HG03558 (cell line): ENCODE results near the gene ALPI.

ENCODE experiments used
- ATAC-seq: cut with Tn5 transposase; IDR thresholded peaks from one replicate; pipeline ENCODE4 v1.9.1; 2021; ENCODE audit warnings: moderate number of reproducible peaks; ENCODE audit not compliant: unreplicated experiment; ENCODE audit errors: extremely low read depth

The ALPI gene

DNA sequence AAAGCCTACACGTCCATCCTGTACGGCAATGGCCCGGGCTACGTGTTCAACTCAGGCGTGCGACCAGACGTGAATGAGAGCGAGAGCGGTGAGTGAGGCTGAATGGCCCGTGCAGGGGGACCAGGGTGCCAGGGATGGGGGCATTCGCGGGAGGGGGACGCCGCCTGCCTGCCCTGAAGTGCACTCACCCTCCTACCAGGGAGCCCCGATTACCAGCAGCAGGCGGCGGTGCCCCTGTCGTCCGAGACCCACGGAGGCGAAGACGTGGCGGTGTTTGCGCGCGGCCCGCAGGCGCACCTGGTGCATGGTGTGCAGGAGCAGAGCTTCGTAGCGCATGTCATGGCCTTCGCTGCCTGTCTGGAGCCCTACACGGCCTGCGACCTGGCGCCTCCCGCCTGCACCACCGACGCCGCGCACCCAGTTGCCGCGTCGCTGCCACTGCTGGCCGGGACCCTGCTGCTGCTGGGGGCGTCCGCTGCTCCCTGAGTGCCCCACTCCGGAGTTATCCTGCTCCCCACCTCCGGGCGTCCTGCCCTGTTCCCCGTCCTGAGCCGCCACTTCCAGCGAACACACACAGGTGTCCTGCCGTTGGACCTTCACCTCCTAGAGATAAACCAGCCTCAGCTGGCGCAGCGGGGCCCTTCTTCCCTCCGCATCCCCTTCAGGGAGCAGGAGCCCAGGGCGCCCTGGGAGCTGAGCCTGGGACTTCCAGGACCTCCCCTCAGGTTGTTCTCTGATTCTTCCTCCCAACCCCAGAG is 2.9 kb downstream of the ALPI start:
- ATAC-seq: no peak

DNA sequence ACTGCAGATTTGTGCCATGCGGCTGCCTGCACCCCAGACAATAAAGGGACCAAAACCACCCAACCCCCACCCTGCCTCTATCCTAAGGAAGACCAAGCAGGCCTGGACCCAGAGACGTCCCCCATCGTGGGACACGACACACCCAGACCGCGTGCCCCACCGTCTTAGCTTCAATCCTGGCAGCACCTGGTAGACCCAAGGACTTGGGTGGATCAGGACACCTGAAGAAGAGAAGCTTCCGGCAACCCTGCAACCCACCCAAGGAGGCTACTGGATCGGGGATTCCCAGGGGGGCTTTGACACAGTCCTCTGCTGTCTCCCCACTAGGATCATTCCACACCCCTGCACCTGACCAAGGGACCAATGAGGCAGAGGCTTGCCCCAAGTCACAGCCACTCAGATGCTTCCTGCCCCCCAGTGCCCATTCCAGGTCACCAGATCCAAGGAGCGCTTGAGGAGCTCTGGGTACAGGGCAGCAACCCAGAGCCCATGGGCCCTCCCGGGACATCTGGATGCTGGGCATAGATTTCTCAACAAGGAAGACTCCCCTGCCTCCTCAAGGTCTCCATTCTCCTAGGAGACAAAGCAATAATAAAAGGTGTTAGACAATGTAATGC is 3.6 kb downstream of the ALPI start:
- no peak for ATAC-seq

DNA sequence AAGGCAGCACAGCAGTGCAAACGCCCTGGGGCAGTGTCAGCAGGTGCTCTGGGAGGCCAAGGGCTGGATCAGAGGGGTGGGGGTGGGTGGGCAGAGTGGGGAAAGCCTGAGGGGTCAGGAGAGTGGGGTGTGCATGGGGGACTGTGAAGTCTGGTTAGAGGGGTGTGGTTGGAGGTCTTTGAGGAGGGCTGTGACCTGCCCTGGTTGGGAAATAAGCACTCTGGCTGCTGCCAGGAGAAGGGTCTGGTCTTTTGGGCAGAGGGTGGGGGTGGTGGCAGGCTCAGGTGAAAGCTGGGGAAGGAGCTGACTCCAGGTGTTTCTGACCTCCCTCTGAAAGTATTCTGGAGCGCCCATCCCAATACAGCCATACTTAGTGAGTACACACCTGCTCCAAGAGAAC is 4.2 kb downstream of the ALPI start:
- no peak for ATAC-seq

DNA sequence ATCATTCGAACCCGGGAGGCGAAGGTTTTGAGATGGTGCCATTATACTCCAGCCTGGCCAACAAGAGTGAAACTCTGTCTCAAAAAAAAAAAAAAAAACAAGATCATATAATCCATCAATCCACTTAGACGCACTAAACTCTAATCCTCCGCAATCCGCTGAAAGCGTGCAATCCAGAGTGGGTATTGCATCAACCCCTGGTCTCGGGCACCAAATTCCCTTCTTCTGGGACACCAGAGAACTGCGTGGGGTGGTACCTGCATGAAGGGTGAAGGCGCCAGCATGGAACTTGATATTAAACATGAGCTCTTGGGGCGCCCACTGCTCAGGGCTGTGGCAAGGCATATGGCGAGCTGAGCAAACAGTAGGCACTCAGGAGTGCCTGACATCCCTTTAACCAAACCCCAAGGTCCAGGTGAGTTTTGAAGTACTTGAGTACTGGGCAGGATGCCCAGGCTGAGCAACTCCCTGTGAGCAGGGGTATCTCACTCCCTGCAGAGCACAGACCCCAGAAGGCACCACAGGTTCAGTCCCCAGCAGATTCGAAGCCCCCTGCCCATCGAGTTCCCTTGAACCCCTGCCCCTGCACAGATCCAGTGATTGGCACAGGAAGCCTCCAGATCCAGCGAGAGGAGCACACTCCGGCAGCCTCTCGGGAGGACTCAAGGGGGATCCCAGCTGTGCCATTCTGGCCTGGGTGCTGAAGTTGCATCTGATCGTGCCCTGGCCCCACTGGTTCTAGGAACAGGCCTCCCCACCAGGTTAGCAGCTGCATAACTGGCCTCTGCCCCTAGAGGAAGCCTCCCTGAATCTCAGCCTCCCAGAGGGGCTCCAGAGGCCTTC is 8.0 kb downstream of the ALPI start:
- ATAC-seq: no peak

DNA sequence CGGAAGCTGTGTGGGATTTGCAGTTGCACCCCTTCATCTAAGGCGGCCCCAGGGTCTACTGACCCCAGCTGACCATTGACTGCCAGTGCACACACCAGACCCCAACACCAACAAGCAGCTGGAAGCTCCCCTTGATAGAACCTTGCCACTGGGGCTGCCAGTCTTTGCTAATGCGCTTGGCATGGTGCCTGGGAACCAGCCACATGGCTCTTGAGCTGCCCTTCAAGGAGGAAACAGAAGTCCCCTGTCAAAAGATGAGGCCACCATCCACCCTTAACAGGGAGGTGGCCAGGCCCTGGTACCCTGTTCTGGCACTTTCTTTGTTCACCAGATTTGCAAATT is 8.6 kb downstream of the ALPI start:
- ATAC-seq: no peak

DNA sequence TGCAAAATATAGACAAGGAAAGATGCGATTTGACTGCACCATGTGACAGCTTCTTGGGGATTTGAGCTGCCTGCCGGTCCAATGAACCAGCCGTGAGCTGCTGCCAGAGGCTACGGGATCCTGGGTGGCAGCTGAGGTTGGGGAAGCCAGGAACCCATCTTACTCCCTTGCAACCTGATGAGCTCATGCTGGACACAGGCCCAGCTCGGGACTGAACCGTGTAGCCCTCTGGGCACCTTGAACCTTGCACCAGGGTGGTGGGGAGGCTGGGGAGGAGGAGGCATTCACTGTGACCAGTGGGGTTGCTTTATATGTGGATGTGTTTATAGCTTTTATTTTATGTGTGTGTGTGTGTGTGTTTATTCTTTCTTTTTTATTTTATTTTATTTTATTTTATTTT is 9.1 kb downstream of the ALPI start:
- no peak for ATAC-seq

DNA sequence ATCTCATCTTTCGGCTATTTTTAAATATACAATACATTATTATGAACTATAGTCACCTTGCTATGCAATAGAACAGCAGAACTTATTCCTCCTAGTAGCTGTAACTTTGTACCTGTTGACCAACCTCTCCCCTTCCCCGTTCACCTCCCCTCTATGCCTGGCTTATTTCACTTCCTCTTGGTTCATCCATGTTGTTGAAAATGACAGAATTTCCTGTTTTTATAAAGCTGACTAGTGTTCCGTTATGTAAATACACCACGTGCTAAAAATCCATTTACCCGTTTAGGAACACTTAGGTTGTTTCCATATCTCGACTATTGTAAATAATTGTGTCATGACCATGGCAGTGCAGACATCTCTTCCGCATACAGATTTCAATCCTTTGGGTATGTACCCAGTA is 10.3 kb downstream of the ALPI start:
- ATAC-seq: no peak

DNA sequence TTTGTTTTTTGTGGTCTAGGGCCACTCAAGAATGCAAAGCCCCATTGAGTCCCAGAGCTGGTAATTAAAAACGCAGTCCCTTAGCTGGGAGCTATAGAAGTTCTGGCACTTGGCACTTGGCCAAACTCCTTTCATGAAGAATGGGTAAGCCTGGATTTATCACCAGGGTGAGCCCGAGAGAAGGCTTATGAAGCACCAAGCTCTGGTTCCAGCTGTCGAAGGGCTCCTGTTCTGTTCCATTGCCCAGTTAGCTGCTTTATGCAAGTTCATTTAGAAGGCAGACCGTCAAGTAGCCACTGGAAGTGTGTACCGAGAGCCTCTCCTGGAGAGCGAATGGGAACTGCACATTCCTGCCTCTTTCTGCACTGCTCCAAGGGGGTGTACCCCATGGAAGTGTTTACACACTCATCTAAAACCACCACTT is 17.5 kb downstream of the ALPI start:
- no peak for ATAC-seq

DNA sequence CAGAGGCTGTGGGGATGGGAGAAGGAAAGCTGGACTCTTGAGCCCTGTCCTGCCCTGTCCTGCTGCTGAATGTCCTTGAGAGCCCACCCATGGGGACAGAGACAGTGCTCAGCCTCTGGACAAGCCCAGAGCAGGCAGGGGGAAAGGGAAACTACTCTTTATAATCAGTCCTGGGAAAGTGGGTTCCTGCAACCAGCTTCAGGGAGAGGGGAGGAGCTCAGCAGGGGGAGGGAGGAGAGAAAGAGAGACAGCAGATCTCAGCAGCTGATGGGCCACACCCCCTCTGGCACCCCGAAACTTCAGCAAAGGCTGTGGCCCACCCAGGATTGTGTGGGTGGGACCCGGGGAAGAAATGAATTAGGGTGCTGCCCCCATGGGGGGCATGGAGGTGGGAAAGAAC is 20.1 kb downstream of the ALPI start:
- no peak for ATAC-seq

DNA sequence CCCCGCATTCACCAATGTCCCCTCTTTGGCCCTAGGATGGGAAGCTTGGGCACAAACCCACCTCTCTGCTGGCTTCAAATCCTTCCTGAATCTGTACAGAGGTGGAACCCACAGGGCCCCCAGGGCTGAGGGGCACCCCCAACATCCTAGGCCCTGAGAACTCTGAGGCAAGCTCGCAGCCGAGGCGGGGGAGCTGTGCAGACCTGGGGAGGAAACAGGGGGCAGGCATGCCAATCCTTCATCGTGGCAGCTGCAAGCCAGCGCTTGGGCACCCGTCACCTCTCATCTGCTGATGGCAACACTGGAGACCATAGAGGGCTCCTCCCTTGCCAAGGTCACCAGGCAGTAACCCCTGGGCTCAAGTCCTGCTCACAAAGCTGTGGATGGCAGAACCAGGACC is 20.8 kb downstream of the ALPI start:
- ATAC-seq: no peak

DNA sequence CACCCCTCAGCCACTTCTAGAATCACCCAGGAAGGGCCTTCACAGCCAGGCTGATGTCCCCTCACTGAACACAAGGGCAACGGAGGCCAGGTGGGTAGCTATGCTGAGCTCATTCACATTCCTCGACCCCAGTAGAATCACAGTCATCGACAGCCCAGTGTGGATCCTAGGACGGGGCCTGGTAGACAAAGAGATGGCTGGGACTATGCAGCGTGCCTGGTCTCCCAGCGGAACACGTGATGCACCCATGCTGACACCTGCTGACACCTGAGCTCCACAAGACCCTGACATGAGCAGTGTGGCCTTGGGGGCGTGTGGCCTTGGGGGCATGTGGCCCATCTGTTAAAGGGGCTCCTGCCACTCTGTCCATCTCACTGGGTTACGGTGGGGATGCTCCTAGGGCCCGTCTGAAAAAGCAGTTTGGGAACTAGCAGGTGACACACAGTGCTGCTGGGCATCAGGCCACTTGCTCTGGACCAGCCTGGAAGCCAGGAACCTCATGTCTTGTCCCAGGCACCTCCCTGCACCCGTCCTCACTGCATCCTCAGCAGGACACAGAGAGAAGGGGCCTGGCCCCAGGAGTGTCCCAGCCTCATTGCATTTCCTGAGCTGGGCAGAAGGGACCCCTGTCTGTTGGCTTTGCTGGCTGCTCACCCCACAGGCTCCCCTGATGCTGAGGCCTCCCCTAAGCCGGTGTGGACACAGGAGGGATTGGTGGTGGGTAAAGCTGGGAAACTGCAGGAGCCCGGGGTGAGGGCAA is 22.0 kb downstream of the ALPI start:
- no peak for ATAC-seq

DNA sequence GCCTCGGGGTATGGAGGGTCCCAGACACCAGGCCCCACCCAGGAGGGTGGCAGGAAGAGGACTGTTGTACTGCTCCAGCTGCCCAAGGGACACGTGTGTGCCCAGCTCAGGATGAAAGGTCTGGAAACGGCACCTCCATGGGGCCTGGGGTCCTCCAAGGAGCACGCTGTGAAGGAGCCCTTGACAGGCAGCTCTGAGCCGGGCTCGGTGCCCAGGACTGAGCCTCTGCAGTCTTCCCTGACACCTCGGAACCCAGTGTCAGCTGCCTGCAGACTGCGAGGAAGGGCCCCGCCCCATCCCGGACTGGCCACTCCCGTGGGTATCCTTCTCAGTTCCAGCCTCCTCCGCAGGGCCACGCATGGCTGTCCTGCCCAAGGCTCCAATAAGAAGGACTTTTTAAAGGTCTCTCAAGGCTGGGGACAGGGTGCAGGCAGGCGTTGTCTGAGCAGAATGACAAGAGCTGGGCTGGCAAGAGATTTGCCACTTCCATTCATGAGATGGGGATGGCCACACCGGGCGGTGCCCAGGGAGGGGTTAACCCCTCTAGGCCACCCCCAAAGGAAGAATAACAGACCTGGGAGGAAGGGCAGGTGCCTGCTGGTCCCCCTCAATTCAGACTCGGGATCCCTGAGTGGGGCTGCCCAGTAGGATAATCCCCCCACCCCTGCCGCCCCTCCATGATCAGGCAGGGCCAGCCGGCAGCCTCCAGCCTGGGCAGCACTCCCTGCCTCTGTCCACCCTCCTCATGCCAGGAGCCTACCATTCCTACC is 22.8 kb downstream of the ALPI start:
- ATAC-seq: no peak

DNA sequence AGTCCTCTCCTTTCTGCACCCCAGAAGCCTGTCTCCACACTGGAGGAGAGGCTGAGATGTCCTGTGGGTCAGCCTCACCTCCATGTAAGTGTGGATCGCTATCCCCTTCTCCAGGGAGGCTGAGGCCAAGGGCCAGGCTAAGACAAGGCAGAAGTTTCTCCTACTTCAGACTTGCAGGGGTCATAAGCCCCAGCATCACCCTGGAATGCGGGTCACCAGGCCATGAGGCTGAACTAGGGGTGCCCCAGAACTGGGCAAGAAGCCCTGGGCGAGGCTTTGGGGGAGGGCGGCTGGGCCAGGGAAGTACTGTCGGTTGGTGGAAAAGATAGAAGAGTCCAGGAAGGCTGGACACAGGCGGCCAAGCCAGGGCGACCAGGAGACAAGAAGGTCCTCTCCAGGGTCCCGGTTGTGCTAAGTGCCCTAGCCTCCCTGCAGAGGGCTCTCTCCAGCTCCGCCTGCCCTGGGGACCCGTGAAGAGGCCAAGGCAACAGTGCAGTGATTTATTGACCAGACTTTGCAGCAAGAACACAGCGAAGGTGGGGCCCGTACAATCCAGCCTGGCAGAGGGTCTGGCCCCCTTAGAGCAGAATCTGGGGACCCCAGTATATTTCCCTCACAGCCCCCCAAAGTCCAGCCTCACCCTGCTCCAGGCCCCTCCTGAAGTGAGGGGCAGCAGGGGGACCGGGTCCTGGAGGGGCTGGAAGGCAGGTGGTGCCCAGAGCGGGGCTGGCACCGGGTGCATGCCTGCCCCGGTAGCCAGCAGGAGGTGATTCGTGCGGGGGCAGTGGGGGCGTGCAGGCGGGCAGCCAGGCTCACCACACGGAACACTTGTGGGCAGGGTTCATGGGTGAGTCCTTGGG is 23.6 kb downstream of the ALPI start:
- ATAC-seq: no peak

DNA sequence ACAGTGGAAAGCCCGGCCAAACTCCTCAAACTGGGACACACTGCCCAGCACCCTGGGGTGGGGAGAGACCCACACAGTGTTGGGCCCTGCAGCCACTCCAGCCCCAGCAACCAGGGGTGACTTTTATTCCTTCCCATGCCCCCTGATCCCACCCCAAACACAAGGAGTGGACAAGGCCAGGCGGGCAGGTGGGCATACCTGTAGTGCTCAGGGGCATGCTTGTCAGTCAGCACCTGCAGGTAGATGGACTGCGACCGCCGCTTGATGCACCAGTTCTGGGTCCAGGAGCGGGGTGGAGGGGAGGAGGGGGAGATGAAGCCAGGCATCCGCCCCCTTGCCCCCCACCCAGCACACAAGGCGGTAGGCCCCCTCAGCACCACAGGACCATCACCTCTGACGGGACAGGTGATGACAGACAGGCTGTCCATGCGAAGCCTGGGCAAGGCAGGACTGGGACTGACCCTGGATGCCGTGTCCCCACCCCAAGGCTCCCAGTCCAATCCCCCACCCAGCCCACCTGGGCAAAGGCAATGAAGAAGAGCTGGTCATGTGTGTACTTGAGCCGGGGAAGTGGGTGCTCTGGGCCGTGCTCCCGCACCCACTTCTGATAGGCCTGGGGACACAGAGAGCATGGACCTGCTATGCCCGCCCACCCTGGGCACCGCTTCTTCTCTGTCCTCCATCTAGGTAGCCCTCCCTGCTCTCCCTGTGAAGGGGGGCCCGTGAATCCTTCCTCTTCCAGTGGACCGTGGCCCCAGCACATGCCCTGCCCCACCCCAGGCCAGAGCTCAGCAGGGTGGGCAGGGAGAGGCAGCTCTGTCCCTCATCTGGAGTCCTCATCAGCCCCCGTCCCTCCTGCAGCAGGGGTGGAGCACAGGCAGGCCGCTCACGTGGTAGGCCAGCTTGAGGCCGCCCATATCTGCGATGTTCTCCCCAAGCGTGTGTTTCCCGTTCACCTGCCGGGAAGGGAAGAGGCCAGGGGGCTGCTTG is 24.5 kb downstream of the ALPI start:
- no peak for ATAC-seq

DNA sequence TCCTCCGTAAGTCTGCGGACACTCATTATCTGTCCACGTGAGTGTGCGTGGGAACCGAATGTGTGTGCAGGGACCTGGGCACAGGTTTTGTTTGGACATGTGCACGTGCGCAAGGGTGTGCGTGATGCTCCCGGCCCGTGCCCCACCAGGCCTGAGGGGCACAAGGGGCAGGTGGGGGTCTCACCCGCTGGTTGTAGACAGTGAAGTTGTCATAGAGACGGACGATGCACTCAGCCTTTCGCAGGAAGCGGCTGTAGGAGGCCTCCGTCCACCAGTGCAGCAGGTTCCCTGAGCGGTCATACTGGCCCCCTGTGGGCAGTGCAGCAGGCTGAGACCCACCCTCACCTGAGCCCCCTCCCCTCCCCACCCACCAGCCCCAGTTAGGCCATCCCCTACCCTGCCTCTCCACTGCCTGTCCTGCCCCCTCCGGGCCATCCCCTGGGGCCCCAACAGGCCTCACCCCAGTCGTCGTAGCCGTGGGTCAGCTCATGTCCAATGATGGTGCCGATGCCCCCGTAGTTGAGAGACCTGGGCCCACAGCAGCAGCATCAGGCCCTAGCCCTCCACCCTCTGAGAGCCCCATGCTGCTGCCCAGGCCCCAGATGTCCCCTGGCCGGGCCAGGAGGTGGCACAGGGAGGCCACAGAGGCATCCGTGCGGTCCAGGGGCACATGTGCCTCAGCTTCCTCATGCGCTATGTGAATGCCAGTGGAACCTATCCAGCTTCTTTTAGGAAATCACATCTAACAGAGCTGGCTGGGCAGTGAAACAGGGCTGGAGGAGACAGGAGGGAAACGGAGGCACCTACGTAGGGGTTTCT is 25.6 kb downstream of the ALPI start:
- ATAC-seq: no peak

DNA sequence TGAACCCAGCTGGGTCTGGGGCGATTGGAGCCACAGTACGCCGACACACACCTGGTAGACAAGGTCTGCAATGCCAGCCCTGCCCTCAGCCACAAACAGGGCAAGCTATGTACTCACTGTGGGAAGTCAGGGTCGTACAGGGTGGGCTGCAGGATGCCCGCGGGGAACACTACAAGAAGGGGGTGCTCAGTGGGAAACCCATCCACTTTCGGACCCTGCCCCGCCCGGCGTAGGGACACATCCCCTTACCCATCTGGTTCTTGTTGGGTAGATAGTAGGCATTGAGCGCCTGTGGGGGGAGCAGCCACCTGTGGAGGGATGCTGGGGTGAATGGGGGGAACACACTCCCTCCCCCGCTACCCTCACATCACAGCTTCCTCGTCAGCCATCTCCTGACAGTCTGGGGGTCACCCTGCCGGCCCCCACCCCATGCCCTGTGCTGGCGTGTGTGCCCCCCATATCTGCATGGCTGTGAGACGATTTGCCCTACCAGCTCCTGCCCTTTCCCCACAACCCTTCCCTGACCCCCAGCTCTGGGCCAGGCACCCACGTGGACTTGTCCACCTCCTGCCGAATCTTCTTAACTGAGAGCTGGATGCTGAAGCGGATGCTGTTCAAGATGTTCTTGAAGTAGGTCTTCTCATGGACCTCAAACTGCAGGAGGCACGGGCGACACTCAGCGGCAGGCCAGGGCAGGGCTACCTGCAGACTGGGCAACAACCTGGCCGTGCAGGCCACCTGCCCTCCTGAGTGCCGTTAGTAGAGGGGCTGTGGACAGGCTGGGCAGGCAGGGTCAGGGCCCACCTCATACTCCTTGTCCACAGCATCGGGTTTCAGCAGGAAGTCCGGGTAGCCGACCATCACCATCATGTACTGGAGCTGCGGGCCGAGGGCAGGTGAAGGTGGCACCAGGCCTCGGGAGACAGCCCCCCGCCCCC is 26.6 kb downstream of the ALPI start:
- no peak for ATAC-seq
